Vagina (tissue), 2 donors: Measurements from ENCODE around the gene SUPT20HL2.

Source experiments
- CTCF ChIP-seq, 3 experiments: fragments of 450-650 bp in 2 of 3; fragments of 200-600 bp in 1 of 3; sonication (generic) in 1 of 3; IDR thresholded peaks; one replicate each; pipeline ENCODE4 v1.5.1; 2017 to 2019; ENCODE audit warnings: antibody characterized with exemption in 3 of 3, mild to moderate bottlenecking in 2 of 3, moderate library complexity in 2 of 3
- POLR2A ChIP-seq, 2 donors: fragments of 450-650 bp; IDR thresholded peaks; one replicate each; pipeline ENCODE4 v1.6.1; 2017; ENCODE audit warnings: antibody characterized with exemption in 2 of 2, mild to moderate bottlenecking in 2 of 2, moderate library complexity in 2 of 2

GRCh38 chrX:24350217-24350616 lies 36.3 kb upstream of the SUPT20HL2 start:
- no peak for TF ChIP-seq CTCF (IDR thresholded peaks at IDR 0.05)
- TF ChIP-seq POLR2A (IDR thresholded peaks at IDR 0.05) = no peak
